ENCODE measurements around the gene FAAH. TPM values are rescaled to one million over a fixed set of nuclear protein-coding genes. Genes with fewer than 3 reads are reported as not detected.

Gene FAAH
- total RNA-seq, 1 experiment from 2014 or later, result 12.6 TPM

- Histone ChIP-seq H3K27me3 (ENCODE audit: control insufficient read depth, insufficient read depth, low read length) (no peaks in the 10 kb centered on the region; the same call in 1 of the 2 replicates), H3K4me3 (ENCODE audit: insufficient read depth, low read depth, low read length) (no peak overlapping the region; the same call in 1 of the 2 replicates)
- DNase-seq, result peak; percentile 70
These were observed 12.9 kb downstream of the FAAH start for GRCh38 chr1:46406881-46407608.

GRCh38 chr1:46407636-46408035, 13.5 kb downstream of the FAAH start:
- Histone ChIP-seq H3K27me3 (ENCODE audit: control insufficient read depth, insufficient read depth, low read length) (no peaks in the 10 kb centered on the region; the same call in 1 of the 2 replicates), H3K4me3 (ENCODE audit: insufficient read depth, low read depth, low read length) (no peak overlapping the region), H3K36me3 (replicated peaks; ENCODE audit: control insufficient read depth, insufficient read depth, low read length) (peaks cover 14% of the 10 kb centered on the region)
- DNase-seq, result no peak

More at GRCh38 chr1:46406881-46407608, 12.9 kb downstream of the FAAH start:
- H3K36me3 ChIP-seq (replicated peaks; ENCODE audit: control insufficient read depth, insufficient read depth, low read length), result peaks cover 14% of the 10 kb centered on the region

DNA sequence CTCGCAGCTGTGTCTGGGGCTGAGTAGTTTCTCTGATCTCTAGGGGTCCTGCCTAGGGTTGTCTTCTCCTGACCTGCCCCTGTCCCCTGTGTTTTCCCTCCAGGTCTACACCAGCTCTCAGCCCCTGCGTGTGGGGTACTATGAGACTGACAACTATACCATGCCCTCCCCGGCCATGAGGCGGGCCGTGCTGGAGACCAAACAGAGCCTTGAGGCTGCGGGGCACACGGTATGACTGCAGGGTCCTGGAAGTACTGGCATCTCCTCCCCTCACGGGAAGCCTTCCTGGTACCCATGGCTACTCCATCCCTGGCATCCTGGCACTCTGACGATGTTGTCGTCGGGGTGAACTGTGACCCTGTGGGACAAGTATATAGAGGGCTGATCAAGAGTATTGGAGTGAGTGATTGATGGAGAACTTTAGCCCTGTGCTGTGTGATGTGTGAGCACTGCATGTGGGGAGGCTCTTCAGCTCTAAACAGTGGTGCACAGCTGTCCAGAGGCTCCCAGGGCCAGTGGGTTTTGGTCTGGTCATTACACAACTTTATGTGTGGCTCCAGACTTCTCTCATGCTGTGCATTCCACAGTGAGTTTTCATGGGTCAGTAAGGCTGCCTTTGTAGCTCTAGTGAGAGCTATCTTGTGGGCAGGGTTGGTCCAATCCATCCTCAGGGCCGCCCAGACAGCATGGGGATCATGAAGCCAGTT, 14.4 kb downstream of the FAAH start:
- no peak for DNase-seq
- no peaks in the 10 kb centered on the region; the same call in 1 of the 2 replicates for H3K27me3 ChIP-seq (ENCODE audit: control insufficient read depth, insufficient read depth, low read length)
- H3K36me3 ChIP-seq (replicated peaks; ENCODE audit: control insufficient read depth, insufficient read depth, low read length), result peaks cover 18% of the 10 kb centered on the region
- H3K4me3 ChIP-seq (ENCODE audit: insufficient read depth, low read depth, low read length), result no peak overlapping the region

DNA sequence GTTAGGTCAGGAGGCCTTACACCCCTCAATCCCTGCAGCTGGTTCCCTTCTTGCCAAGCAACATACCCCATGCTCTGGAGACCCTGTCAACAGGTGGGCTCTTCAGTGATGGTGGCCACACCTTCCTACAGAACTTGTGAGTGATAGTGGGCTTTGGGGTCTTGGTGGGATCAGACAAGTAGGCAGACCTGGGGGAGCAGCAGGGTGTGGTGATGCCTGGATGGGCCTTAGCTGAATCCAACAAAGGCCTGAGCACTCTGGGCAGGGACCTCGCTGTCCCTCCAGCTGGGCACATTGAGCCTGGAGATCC, 14.9 kb downstream of the FAAH start:
- Histone ChIP-seq H3K36me3 (replicated peaks; ENCODE audit: control insufficient read depth, insufficient read depth, low read length) (peaks cover 19% of the 10 kb centered on the region), H3K27me3 (ENCODE audit: control insufficient read depth, insufficient read depth, low read length) (no peaks in the 10 kb centered on the region; the same call in 1 of the 2 replicates), H3K4me3 (ENCODE audit: insufficient read depth, low read depth, low read length) (no peak overlapping the region)
- no peak for DNase-seq

DNA sequence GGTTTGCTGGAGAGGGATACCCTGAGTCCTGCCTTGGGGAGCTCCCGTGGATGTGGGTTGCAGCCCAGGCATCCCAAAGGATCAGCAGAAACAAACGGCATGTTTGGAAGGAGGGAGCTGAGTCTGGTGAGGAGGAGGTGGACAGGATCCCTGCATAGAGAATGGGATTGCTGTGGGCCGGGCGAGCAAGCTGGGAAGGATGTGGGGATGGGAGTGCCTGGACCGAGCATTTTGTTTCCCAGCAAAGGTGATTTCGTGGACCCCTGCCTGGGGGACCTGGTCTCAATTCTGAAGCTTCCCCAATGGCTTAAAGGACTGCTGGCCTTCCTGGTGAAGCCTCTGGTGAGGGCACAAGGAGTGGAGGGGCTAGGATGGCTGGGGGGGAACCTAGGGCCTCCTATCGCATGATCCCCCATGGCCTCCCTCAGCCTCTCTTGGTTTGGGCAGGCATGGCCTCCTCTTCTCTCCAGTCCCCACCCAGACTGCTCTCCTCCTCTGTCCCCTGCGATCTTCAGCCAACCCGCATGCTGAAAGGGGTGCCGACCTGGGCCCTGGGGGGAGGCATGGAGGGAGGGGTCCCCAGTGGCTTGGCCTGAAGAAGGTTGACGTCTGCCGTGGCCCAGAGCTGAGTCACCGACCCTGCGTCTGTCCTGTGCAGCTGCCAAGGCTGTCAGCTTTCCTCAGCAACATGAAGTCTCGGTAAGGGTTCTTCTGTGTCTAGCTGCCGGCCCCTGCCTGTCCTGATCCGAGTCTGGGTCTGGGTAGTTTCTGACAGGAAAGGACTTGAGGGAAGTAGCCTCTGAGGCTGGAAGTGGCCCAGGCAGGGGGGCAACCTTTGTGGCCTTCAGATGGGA, 16.3 kb downstream of the FAAH start:
- H3K4me3 ChIP-seq (ENCODE audit: insufficient read depth, low read depth, low read length), result no peak overlapping the region
- peaks cover 19% of the 10 kb centered on the region for H3K36me3 ChIP-seq (replicated peaks; ENCODE audit: control insufficient read depth, insufficient read depth, low read length)
- no peak for DNase-seq
- H3K27me3 ChIP-seq (ENCODE audit: control insufficient read depth, insufficient read depth, low read length), result no peaks in the 10 kb centered on the region; the same call in 1 of the 2 replicates

DNA sequence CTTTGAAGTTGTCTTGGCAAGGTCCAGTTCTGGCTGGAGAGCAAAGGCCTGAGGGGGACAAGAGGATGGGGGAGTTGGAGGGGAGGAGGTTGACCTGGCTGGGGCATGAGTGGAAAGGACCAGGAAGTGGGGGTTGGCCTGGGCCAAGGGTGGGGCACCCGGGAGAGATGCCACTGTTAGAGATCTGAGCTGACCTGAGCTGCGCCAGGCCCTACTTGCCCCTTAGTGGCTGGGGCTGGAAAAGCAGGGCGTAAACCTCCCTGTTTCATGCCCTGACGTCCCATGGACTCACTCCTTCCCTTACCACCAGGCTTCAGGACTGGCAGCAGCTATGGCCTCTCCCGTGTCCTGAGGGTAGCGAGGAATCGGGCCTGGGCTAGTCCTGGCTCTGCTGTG, 16.9 kb downstream of the FAAH start:
- Histone ChIP-seq H3K36me3 (replicated peaks; ENCODE audit: control insufficient read depth, insufficient read depth, low read length) (peaks cover 19% of the 10 kb centered on the region), H3K27me3 (ENCODE audit: control insufficient read depth, insufficient read depth, low read length) (no peaks in the 10 kb centered on the region; the same call in 1 of the 2 replicates), H3K4me3 (ENCODE audit: insufficient read depth, low read depth, low read length) (no peak overlapping the region)
- DNase-seq, result no peak

DNA sequence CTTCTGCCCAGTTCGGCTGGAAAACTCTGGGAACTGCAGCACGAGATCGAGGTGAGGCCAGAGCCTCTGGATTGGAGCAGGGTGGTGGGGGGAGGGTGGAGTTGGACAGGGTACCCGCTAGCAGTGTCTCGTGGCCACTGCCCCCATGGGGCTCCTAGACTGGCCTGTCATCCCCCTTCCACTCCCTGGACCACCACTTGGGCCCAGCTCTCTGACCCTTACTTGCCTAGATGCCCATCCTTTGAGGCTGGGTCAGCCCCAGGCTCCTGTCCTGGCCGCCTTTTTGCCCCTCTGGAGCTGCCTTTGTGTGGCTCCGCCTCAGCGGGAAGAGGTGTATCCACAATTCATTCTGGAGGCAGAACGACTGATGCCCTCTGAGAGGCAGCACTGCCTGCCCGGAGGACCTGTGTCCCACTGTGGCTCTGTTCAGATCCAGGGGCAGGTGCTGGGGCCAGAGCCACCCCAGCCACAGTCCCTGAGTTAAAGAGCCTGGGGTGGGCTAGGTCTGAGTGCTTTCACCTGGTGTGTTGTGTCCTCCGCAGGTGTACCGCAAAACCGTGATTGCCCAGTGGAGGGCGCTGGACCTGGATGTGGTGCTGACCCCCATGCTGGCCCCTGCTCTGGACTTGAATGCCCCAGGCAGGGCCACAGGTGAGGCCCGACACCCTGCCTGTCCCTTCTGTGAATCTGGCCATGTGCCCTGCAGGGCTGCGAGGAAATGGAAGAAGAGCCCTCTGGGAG, 17.7 kb downstream of the FAAH start:
- no peak overlapping the region for H3K4me3 ChIP-seq (ENCODE audit: insufficient read depth, low read depth, low read length)
- H3K36me3 ChIP-seq (replicated peaks; ENCODE audit: control insufficient read depth, insufficient read depth, low read length), result peaks cover 19% of the 10 kb centered on the region
- peak; percentile 96 for DNase-seq
- no peaks in the 10 kb centered on the region; the same call in 1 of the 2 replicates for H3K27me3 ChIP-seq (ENCODE audit: control insufficient read depth, insufficient read depth, low read length)

GRCh38 chr1:46412893-46413595, 18.9 kb downstream of the FAAH start:
- DNase-seq, result no peak
- peaks cover 17% of the 10 kb centered on the region for H3K36me3 ChIP-seq (replicated peaks; ENCODE audit: control insufficient read depth, insufficient read depth, low read length)
- no peak overlapping the region for H3K4me3 ChIP-seq (ENCODE audit: insufficient read depth, low read depth, low read length)
- no peaks in the 10 kb centered on the region; the same call in 1 of the 2 replicates for H3K27me3 ChIP-seq (ENCODE audit: control insufficient read depth, insufficient read depth, low read length)

DNA sequence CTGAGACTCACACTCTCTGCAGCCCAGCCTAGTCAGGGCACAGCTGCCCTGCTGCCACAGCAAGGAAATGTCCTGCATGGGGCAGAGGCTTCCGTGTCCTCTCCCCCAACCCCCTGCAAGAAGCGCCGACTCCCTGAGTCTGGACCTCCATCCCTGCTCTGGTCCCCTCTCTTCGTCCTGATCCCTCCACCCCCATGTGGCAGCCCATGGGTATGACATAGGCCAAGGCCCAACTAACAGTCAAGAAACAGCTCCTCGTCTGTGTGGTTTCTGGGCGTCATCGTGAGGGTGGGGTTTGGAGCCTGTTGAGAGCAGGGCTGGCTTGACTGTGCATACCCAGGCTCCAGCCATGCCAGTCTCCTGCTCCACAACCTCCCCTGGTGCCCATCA, 19.5 kb downstream of the FAAH start:
- H3K4me3 ChIP-seq (ENCODE audit: insufficient read depth, low read depth, low read length), result no peak overlapping the region
- H3K36me3 ChIP-seq (replicated peaks; ENCODE audit: control insufficient read depth, insufficient read depth, low read length), result peaks cover 14% of the 10 kb centered on the region
- no peaks in the 10 kb centered on the region for H3K27me3 ChIP-seq (ENCODE audit: control insufficient read depth, insufficient read depth, low read length)
- DNase-seq, result peak; percentile 88

DNA sequence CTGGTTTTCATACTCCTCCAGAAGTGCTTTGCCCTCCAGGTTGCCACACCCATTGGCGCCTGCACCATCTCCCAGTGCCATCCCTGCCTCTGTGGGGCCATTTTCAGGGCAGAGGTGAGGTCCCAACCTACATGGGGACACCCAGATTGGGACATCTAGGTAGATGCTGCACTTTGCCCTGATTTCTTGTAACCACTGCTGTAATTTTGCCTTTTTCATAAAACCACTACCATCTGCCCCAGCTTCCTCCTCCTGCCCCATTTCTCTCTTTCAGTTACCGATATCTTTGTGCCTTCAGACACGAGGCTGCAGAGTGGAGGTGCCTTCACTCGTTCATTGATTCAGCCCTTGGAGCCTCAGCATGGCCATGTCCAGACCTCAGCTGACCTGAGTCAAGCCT, 21.4 kb downstream of the FAAH start:
- peaks cover 5% of the 10 kb centered on the region for H3K36me3 ChIP-seq (replicated peaks; ENCODE audit: control insufficient read depth, insufficient read depth, low read length)
- no peak overlapping the region for H3K4me3 ChIP-seq (ENCODE audit: insufficient read depth, low read depth, low read length)
- no peak for DNase-seq
- H3K27me3 ChIP-seq (ENCODE audit: control insufficient read depth, insufficient read depth, low read length), result no peaks in the 10 kb centered on the region

GRCh38 chr1:46418976-46419375, 24.9 kb downstream of the FAAH start:
- H3K4me3 ChIP-seq (ENCODE audit: insufficient read depth, low read depth, low read length), result no peak overlapping the region
- DNase-seq, result no peak

DNA sequence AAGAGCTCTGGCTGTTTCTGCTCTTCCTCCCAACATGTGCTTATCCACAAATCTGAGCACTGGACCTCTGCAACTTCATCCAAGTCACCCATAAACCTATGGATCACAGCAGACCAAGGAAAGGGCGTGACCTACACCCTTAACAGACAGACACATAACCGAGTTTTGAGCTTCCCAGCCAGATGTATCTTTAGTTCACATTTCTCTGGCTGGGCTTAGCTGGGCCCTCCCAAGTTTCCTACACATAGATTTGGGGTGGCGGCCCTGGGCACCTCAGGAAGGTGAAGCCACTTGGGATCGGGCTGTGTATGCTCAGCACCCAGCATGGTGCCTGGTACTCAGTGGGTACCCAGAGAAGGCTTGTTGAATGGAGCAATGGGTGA, 26.4 kb downstream of the FAAH start:
- DNase-seq, result no peak
- no peaks in the 10 kb centered on the region for H3K36me3 ChIP-seq (replicated peaks; ENCODE audit: control insufficient read depth, insufficient read depth, low read length)
- H3K4me3 ChIP-seq (ENCODE audit: insufficient read depth, low read depth, low read length), result no peak overlapping the region
- H3K27me3 ChIP-seq (ENCODE audit: control insufficient read depth, insufficient read depth, low read length), result no peaks in the 10 kb centered on the region

More at GRCh38 chr1:46418976-46419375, 24.9 kb downstream of the FAAH start:
- no peaks in the 10 kb centered on the region for H3K27me3 ChIP-seq (ENCODE audit: control insufficient read depth, insufficient read depth, low read length)
- no peaks in the 10 kb centered on the region for H3K36me3 ChIP-seq (replicated peaks; ENCODE audit: control insufficient read depth, insufficient read depth, low read length)

DNA sequence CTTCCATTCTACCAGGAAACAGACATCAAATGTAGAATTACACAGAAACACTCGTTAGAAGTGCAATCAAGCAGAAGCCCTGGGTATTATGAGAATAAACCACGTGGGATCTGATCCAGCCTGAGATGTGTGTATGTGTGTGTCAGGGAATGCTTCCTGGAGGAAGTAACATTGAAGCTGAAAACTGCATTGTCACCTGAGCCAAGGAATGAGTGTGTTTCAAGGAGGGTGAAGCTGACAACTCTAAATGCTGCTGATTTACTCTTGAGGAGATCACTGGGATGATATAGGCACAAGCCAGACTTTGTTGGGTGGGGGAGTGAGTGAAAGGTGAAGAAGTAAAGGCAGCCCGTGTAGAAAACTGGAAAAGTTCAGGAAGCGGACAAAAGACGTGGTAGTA, 27.6 kb downstream of the FAAH start:
- Histone ChIP-seq H3K36me3 (replicated peaks; ENCODE audit: control insufficient read depth, insufficient read depth, low read length) (no peaks in the 10 kb centered on the region), H3K27me3 (ENCODE audit: control insufficient read depth, insufficient read depth, low read length) (no peaks in the 10 kb centered on the region), H3K4me3 (ENCODE audit: insufficient read depth, low read depth, low read length) (no peak overlapping the region)
- no peak for DNase-seq
